H1 (cell line): ENCODE data around the gene KMT2E. TPM values are rescaled to one million over a fixed set of nuclear protein-coding genes. Genes with fewer than 3 reads are reported as not detected.

Source experiments
- BRCA1 ChIP-seq: IDR thresholded peaks from 2 replicates; pipeline ENCODE4 v1.6.1; 2012; ENCODE audit warnings: low read depth, low read length, improper control_type of control experiment
- CBX8 ChIP-seq: fragments of 300-800, 300-1000 bp; sonication (generic); IDR thresholded peaks from 2 replicates; pipeline ENCODE4 v1.7.1; 2016; ENCODE audit warnings: low read depth, low read length, borderline replicate concordance
- CHD2 ChIP-seq: IDR thresholded peaks from 2 replicates; pipeline ENCODE4 v1.6.1; 2012; ENCODE audit warnings: low read length, improper control_type of control experiment
- EP300 ChIP-seq, 2 experiments: IDR thresholded peaks; 1 replicate in 1 of 2; 2 replicates in 1 of 2; pipeline ENCODE4 v1.6.1; 2011 to 2012; ENCODE audit warnings: low read depth in 2 of 2, low read length in 2 of 2, mild to moderate bottlenecking in 2 of 2, borderline replicate concordance in 1 of 2, inconsistent platforms in 1 of 2, moderate library complexity in 1 of 2
- RXRA ChIP-seq: IDR thresholded peaks from 2 replicates; pipeline ENCODE4 v1.6.1; 2011; ENCODE audit warnings: low read depth, mild to moderate bottlenecking, low read length, moderate library complexity; ENCODE audit not compliant: insufficient read depth
- SRF ChIP-seq: IDR thresholded peaks from 2 replicates; pipeline ENCODE4 v1.6.1; 2011; ENCODE audit warnings: mild to moderate bottlenecking, low read depth, low read length, moderate library complexity
- TBP ChIP-seq: IDR thresholded peaks from 2 replicates; pipeline ENCODE4 v1.6.1; 2011; ENCODE audit warnings: low read depth, low read length, improper control_type of control experiment
- polyA plus RNA-seq, 7 experiments: library from polyadenylated mRNA; depleted of rRNA in 3 of 7; stranded (reverse) in 5 of 7; unstranded in 2 of 7; fragments of >200 nt in 5 of 7; fragments of 200-250 nt in 2 of 7; gene quantifications; 1 replicate in 5 of 7; 2 replicates in 1 of 7; 4 replicates in 1 of 7; pipeline versions ENCODE4 v1.2.1 to v1.2.3, GENCODE V29; 2011 to 2013; ENCODE audit warnings: missing spikeins in 2 of 7, mixed read lengths in 2 of 7
- total RNA-seq: library from RNA; stranded (reverse); fragmentation: NEBNext Ultra II Directional; extraction: Animal tissue kit (Norgen Biotek cat#: 25700); gene quantifications from 2 replicates; pipeline ENCODE4 v1.2.1, GENCODE V29; 2021

KMT2E gene
- total and polyA plus RNA-seq, 2 of the 8 experiments (the other 6 are each of a cell fraction or from before 2014, with no cell fraction given): 10.9 to 45.0 TPM

DNA sequence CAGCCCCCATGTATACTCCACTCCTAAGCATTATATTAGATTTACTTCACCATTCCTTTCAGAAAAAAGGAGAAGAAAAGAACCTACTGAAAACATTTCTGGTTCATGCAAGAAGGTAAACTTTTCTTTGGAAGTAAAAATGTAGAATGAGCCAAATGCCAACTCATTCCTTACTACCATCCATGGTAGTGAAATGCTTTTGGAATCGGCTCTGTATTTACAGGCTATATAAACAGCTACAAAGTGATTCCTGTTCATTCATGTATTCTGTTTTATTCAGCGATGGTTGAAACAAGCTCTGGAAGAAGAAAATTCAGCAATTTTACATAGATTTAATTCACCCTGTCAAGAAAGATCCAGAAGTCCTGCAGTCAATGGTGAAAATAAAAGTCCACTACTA, 91.6 kb downstream of the KMT2E start (continued):
- no peak for TF ChIP-seq EP300 (IDR thresholded peaks at IDR 0.05; ENCODE audit: borderline replicate concordance in 1 of 2, low read depth in 2 of 2, low read length in 2 of 2)
- TF ChIP-seq TBP: no peak
- TF ChIP-seq CBX8: no peak
- no peak for TF ChIP-seq BRCA1
- TF ChIP-seq RXRA: no peak
- no peak for TF ChIP-seq SRF
- TF ChIP-seq CHD2: no peak
